ENCODE data around the gene EPAS1. TPM values are rescaled to one million over a fixed set of nuclear protein-coding genes. Genes with fewer than 3 reads are reported as not detected.

The EPAS1 gene
- total RNA-seq, 1 experiment from 2014 or later: 55.9 TPM

- H4K20me1 ChIP-seq (ENCODE audit: insufficient read depth): no peaks in the 10 kb centered on the region
- intact Hi-C loops (cut with micrococcal nuclease): no loop called here
- POLR2A ChIA-PET: no interaction called here
- H3K4me3 ChIP-seq (replicated peaks in 1 of 2; ENCODE audit: low read depth in 1 of 2, low read length in 2 of 2): no peak overlapping the region
- H3K4me1 ChIP-seq (ENCODE audit: control insufficient read depth in 1 of 2, insufficient read depth in 2 of 2, low read length in 2 of 2): no peaks in the 10 kb centered on the region
- no peak overlapping the region for H2AFZ ChIP-seq (ENCODE audit: low read depth, low read length, poor library complexity, severe bottlenecking)
- no peaks in the 10 kb centered on the region for H3K27me3 ChIP-seq (ENCODE audit: insufficient read depth, low read length)
- CTCF ChIA-PET: no interaction called here
- no peak for TF ChIP-seq ELF1 (IDR thresholded peaks at IDR 0.05; ENCODE audit: borderline replicate concordance, low read depth)
- no peak for TF ChIP-seq REST (IDR thresholded peaks at IDR 0.05; ENCODE audit: low read depth)
- TF ChIP-seq TCF7L2 (IDR thresholded peaks at IDR 0.05; ENCODE audit: borderline replicate concordance, extremely low read depth, insufficient read depth, insufficient read length): no peak
- TF ChIP-seq ZFX (IDR thresholded peaks at IDR 0.05): no peak
- no peak for TF ChIP-seq ZBTB33 (IDR thresholded peaks at IDR 0.05; ENCODE audit: extremely low read depth, insufficient replicate concordance, low read length)
- no peak for TF ChIP-seq CBX3 (IDR thresholded peaks at IDR 0.05; ENCODE audit: low read depth)
- no peak for TF ChIP-seq ZNF274 (IDR thresholded peaks at IDR 0.05; ENCODE audit: low read depth, low read length)
- TF ChIP-seq SP1 (IDR thresholded peaks at IDR 0.05; ENCODE audit: low read depth): no peak
- TF ChIP-seq EGR1 (IDR thresholded peaks at IDR 0.05; ENCODE audit: low read depth): no peak
- no peak for TF ChIP-seq SRF (IDR thresholded peaks at IDR 0.05; ENCODE audit: low read depth)
- TF ChIP-seq POLR2AphosphoS5 (IDR thresholded peaks at IDR 0.05; ENCODE audit: low read depth, low read length): no peak
- no peak for TF ChIP-seq JUND (IDR thresholded peaks at IDR 0.05)
- TF ChIP-seq YY1 (IDR thresholded peaks at IDR 0.05; ENCODE audit: extremely low read depth, insufficient replicate concordance, low read depth, low read length): no peak
- no peak for TF ChIP-seq POLR2A (IDR thresholded peaks at IDR 0.05; ENCODE audit: borderline replicate concordance, extremely low read depth, insufficient read depth, insufficient read length)
- no peak for TF ChIP-seq EZH2phosphoT487 (IDR thresholded peaks at IDR 0.05; ENCODE audit: borderline replicate concordance)
- TF ChIP-seq CTCF (IDR thresholded peaks at IDR 0.05 in 2 of 3, conservative IDR thresholded peaks at IDR 0.05 in 1 of 3; ENCODE audit: borderline replicate concordance in 1 of 3, insufficient read depth in 1 of 3, low read depth in 2 of 3, low read length in 2 of 3): no peak
- DNase-seq (ENCODE audit: low read depth, low spot score) (no peak), ATAC-seq (no peak)
- no peak overlapping the region for H3K4me2 ChIP-seq (ENCODE audit: low read length)
- no TSS peak for BruUV-seq (replicated peaks)
- no peaks in the 10 kb centered on the region for H3K9me3 ChIP-seq (ENCODE audit: control insufficient read depth in 1 of 2, insufficient read depth in 1 of 2, low read depth in 1 of 2, low read length in 2 of 2)
- H3K9me2 ChIP-seq (ENCODE audit: insufficient read depth): no peaks in the 10 kb centered on the region
- H3K9ac ChIP-seq (ENCODE audit: low read length): no peak overlapping the region
- no peaks in the 10 kb centered on the region for H3K36me3 ChIP-seq (ENCODE audit: control insufficient read depth in 1 of 2, insufficient read depth in 2 of 2, low read length in 2 of 2)
- RAD21 ChIA-PET (ENCODE audit: low non-redundant PET in 1 of 2, low total read pairs in 2 of 2, uncharacterized antibody in 2 of 2, unreplicated experiment in 2 of 2): no interaction called here
- no peaks in the 10 kb centered on the region for H3K79me2 ChIP-seq (ENCODE audit: insufficient read depth, low read length)
- H3K27ac ChIP-seq (ENCODE audit: low read depth, low read length): no peak overlapping the region
Measured at GRCh38 chr2:46270384-46270783, 26.8 kb upstream of the EPAS1 start.

All from HCT116 (cell line).